Measurements from ENCODE around the gene TMEM225B. TPM values are rescaled to one million over a fixed set of nuclear protein-coding genes. Genes with fewer than 3 reads are reported as not detected.

The TMEM225B gene
- total RNA-seq, 1 donor from 2014 or later, result 0.91 TPM

- TF ChIP-seq, protein P1, sequence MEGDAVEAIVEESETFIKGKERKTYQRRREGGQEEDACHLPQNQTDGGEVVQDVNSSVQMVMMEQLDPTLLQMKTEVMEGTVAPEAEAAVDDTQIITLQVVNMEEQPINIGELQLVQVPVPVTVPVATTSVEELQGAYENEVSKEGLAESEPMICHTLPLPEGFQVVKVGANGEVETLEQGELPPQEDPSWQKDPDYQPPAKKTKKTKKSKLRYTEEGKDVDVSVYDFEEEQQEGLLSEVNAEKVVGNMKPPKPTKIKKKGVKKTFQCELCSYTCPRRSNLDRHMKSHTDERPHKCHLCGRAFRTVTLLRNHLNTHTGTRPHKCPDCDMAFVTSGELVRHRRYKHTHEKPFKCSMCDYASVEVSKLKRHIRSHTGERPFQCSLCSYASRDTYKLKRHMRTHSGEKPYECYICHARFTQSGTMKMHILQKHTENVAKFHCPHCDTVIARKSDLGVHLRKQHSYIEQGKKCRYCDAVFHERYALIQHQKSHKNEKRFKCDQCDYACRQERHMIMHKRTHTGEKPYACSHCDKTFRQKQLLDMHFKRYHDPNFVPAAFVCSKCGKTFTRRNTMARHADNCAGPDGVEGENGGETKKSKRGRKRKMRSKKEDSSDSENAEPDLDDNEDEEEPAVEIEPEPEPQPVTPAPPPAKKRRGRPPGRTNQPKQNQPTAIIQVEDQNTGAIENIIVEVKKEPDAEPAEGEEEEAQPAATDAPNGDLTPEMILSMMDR (IDR thresholded peaks at IDR 0.05; ENCODE audit: unreplicated experiment), result no peak
- H3K4me3 Mint-ChIP-seq (ENCODE audit: low read depth), result no peak overlapping the region
- H3K4me1 Mint-ChIP-seq (ENCODE audit: low read depth), result no peaks in the 10 kb centered on the region
- H3K36me3 Mint-ChIP-seq (ENCODE audit: insufficient read depth), result peaks cover 3% of the 10 kb centered on the region
- H3K27ac Mint-ChIP-seq, result no peak overlapping the region
- H3K9me3 Mint-ChIP-seq (ENCODE audit: low read depth), result no peaks in the 10 kb centered on the region
- no peaks in the 10 kb centered on the region for H3K27me3 Mint-ChIP-seq
- no peak for DNase-seq (ENCODE audit: low spot score, unreplicated experiment)
These were observed 41.2 kb downstream of the TMEM225B start for GRCh38 chr7:99639267-99639666.

DNA sequence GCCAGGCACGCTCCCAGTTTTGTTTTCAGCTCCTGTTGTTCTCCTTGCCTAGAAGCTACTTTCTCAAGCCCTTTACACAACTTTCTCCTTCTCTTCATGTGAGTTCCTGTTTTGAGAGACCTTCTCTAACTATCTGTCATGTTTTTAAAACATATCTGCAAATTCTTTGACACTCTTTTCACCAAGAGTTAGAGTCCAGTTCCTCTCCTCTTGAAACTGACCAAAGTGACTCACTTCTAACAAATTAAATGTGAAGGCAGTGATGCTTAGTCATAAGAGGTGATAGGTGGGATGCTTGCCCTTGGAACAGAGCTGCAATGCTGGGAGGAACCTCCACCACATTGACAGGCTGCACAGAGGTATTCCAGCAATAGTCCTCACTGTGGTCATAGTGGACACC is 44.0 kb downstream of the TMEM225B start:
- H3K9me3 Mint-ChIP-seq (ENCODE audit: low read depth), result peaks cover 12% of the 10 kb centered on the region
- H3K4me3 Mint-ChIP-seq (ENCODE audit: low read depth), result no peak overlapping the region
- H3K27me3 Mint-ChIP-seq, result no peaks in the 10 kb centered on the region
- no peaks in the 10 kb centered on the region for H3K4me1 Mint-ChIP-seq (ENCODE audit: low read depth)
- H3K36me3 Mint-ChIP-seq (ENCODE audit: insufficient read depth), result peaks cover 18% of the 10 kb centered on the region
- no peak overlapping the region for H3K27ac Mint-ChIP-seq
- TF ChIP-seq, protein P1 (IDR thresholded peaks at IDR 0.05; ENCODE audit: unreplicated experiment), result no peak
- DNase-seq (ENCODE audit: low spot score, unreplicated experiment), result no peak

- TF ChIP-seq, protein P1 (IDR thresholded peaks at IDR 0.05; ENCODE audit: unreplicated experiment), result no peak
- Mint-ChIP-seq H3K27ac (no peak overlapping the region), H3K4me3 (ENCODE audit: low read depth) (no peak overlapping the region), H3K27me3 (no peaks in the 10 kb centered on the region), H3K36me3 (ENCODE audit: insufficient read depth) (peaks cover 18% of the 10 kb centered on the region), H3K4me1 (ENCODE audit: low read depth) (no peaks in the 10 kb centered on the region), H3K9me3 (ENCODE audit: low read depth) (peaks cover 12% of the 10 kb centered on the region)
- no peak for DNase-seq (ENCODE audit: low spot score, unreplicated experiment)
These were observed 45.4 kb downstream of the TMEM225B start for GRCh38 chr7:99643464-99643863.

DNA sequence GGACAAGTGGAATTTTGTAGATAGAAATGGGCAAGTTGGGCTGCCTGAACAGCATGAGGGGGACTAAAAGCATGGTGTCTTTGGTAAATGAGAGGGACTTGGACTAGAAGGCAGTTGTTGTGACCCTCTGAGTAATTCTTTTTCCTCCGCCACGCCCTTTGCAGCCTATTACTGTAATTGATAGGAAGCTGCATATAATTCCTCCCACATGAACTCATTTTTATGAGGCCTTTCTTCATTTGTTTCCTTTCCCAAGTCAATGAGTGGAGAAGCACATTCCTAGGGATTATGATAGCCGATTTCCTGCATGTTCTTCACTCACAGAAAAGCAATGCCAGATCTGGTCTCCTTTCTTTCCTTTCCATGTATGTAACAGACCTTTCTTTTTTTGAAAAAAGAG is 46.4 kb downstream of the TMEM225B start:
- Mint-ChIP-seq H3K36me3 (ENCODE audit: insufficient read depth) (peaks cover 18% of the 10 kb centered on the region), H3K27ac (no peak overlapping the region), H3K4me3 (ENCODE audit: low read depth) (no peak overlapping the region), H3K27me3 (no peaks in the 10 kb centered on the region), H3K9me3 (ENCODE audit: low read depth) (peaks cover 12% of the 10 kb centered on the region), H3K4me1 (ENCODE audit: low read depth) (no peaks in the 10 kb centered on the region)
- TF ChIP-seq, protein P1 (IDR thresholded peaks at IDR 0.05; ENCODE audit: unreplicated experiment), result no peak
- no peak for DNase-seq (ENCODE audit: low spot score, unreplicated experiment)

GRCh38 chr7:99645590-99645989 is 47.5 kb downstream of the TMEM225B start:
- Mint-ChIP-seq H3K9me3 (ENCODE audit: low read depth) (peaks cover 12% of the 10 kb centered on the region), H3K4me3 (ENCODE audit: low read depth) (no peak overlapping the region), H3K27ac (no peak overlapping the region), H3K36me3 (ENCODE audit: insufficient read depth) (peaks cover 18% of the 10 kb centered on the region), H3K27me3 (no peaks in the 10 kb centered on the region), H3K4me1 (ENCODE audit: low read depth) (no peaks in the 10 kb centered on the region)
- TF ChIP-seq, protein P1 (IDR thresholded peaks at IDR 0.05; ENCODE audit: unreplicated experiment), result no peak
- DNase-seq (ENCODE audit: low spot score, unreplicated experiment), result no peak

Data from progenitor cell of endocrine pancreas (in vitro differentiated cells).